GM12864 (cell line): ENCODE results near the gene HHAT.
A peak's percentile ranks its signal among the peaks of the same experiment; 100 is the strongest.

ENCODE experiments used
- DNase-seq: peaks from one replicate; pipeline ENCODE4 v3.0.0-alpha.2; 2011; ENCODE audit warnings: low read depth
- H3K4me3 ChIP-seq: 2 replicates; pipeline ENCODE4 v1.5.1; 2011; ENCODE audit warnings: mild to moderate bottlenecking, low read depth, low read length, control low read depth
- TF ChIP-seq, protein P1 (sequence below): IDR thresholded peaks from 2 replicates; pipeline ENCODE4 v1.5.1; 2011; ENCODE audit warnings: low read depth, mild to moderate bottlenecking, moderate library complexity, low read length, control low read depth, inconsistent platforms; ENCODE audit errors: missing control alignments

HHAT gene

DNA sequence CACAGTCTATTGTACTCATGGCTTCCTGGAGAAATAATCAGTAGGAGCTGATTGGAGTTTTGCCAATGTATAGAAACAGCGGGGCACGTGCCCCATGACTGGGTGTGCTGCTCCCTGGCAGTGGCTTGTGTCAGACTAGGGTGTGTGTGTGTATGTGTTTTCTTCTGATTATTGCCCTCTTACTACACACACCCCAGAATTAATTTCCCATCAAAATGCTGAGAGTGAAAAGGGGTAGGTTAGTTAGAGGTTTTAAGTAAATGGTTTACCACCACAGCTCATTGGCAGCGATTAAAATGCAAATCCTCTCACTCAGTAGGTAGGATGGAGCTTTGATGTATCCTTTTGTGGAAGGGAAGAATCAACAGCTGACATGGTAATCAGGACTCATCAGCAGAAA, 29.9 kb downstream of the HHAT start:
- TF ChIP-seq, protein P1, sequence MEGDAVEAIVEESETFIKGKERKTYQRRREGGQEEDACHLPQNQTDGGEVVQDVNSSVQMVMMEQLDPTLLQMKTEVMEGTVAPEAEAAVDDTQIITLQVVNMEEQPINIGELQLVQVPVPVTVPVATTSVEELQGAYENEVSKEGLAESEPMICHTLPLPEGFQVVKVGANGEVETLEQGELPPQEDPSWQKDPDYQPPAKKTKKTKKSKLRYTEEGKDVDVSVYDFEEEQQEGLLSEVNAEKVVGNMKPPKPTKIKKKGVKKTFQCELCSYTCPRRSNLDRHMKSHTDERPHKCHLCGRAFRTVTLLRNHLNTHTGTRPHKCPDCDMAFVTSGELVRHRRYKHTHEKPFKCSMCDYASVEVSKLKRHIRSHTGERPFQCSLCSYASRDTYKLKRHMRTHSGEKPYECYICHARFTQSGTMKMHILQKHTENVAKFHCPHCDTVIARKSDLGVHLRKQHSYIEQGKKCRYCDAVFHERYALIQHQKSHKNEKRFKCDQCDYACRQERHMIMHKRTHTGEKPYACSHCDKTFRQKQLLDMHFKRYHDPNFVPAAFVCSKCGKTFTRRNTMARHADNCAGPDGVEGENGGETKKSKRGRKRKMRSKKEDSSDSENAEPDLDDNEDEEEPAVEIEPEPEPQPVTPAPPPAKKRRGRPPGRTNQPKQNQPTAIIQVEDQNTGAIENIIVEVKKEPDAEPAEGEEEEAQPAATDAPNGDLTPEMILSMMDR = no peak
- DNase-seq = no peak
- H3K4me3 ChIP-seq = no peak overlapping the region

DNA sequence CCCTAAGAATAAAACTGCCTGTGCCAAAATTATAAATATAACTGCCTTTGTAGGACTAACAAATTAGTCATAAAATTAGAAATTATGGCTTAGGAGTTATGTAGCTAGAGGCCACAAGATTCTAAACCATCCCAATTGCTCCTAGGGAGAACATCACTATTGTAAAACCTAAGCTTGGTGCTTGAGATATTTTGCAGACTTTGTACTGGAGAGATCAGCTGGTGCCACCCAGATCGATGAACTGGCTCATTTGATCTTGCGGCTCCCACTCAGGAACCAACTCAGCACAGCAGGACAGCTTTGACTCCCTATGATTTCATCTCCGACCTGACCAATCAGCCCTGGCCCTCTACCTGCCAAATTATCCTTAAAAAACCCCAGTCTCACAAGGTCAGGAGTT, 30.6 kb downstream of the HHAT start:
- no peak overlapping the region for H3K4me3 ChIP-seq
- DNase-seq = no peak
- TF ChIP-seq, protein P1 = no peak

DNA sequence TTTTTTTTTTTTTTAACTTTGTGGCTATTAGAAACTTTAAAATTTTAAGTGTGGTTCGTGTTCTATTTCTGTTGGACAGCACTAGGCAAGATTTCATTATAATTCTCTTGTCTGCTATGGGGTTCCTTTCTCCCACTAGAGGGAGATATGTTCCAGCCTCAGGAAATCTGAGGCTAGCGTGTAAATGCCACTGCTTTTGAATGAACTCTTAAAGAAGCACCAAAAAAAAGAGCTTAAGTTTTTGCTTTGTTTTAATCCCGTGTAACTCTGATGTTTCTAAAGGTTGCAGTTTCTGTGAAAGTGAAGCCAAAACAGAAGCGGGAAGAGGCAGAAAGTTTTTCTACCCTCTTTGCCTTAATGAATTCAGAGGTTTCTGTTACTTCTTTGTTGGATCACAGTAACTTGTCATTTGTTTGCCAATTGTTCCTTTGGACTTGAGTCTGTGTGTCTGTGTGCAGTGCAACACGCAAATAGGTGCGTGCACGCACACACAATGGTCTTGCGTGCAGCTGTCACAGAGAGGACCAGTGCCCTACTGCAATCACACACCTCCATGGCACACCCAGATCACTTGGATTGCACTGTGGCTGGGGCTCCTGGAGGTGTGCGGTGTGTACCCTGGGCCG, 32.3 kb downstream of the HHAT start:
- no peak for DNase-seq
- TF ChIP-seq, protein P1 = peak; percentile 56
- no peak overlapping the region for H3K4me3 ChIP-seq

DNA sequence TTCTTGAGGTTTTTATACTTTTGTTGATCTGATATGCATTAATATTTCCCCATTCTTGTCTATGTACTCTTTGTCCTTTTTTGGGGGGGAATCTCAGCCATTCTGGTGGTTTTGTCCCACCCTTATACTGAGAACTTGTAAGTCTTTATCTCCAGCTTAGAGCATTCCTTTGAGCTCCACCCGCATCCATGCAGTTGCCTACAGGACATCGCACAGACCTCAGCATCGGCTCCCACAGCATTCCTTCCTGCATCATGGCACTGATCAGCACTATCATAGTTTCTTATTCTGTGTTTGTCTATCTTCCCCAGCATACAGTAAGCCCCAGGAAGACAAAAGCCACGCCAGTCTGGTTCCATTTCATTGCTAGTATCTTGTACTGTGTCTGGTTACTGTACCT, 33.0 kb downstream of the HHAT start:
- TF ChIP-seq, protein P1 = no peak
- no peak for DNase-seq
- H3K4me3 ChIP-seq = no peak overlapping the region

DNA sequence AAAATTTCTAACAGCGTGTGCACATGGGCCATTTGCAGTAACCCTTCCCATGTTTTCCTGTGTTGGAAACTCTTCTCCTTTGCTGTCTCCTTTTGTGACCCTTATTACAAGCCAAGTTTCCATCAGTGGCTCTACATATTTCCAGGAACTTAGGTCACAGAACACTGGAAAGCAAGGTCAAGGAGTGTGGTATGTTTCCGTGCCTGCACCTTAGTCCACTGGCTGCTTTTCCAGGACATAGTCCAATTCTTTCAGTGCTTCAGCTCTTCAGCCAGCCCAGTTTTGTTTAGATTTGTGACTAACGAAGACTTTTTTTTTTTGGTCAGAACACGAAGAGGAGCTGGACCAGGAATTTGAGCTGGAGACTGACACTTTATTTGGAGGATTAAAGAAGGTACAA, 33.8 kb downstream of the HHAT start:
- TF ChIP-seq, protein P1 = no peak
- DNase-seq = no peak
- no peak overlapping the region for H3K4me3 ChIP-seq

DNA sequence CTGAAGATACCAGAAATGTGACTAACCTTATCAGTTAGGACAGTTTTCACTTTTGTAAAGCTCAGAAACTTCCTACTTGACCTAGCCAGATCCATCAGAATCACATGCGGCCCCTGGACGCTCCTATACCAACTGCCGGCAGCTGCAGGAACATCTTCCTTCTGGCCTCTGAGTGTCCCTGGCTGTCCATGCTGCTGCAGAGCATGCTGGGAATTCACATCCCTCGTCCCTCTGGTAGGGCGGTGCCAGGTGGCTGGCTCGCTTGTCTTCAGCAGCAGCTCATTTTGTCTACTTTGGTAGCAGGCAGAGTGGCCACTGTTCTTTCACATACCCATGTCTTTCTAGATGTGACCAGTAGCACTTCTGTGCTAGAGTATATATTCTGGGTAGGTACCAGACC, 34.4 kb downstream of the HHAT start:
- DNase-seq = no peak
- H3K4me3 ChIP-seq = no peak overlapping the region
- TF ChIP-seq, protein P1 = no peak

DNA sequence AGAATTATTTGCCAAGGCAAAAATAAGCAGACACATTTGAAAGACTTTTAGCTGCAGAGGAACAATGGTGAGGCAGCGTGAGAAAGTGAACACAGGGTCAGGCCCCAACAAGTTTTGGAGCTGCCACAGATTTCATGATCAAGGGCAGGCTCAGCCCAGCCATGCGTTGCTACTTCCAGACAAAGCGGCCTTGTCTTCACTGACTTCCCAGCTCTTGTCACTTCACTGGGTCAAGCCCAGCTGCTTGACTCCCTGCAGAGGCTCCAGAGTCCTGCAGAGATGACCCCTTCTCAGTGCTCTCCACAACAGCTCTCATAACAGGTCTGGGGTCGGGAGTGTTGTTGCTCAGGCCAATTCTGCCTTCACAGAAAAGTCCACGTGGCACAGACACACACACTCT, 35.8 kb downstream of the HHAT start:
- no peak overlapping the region for H3K4me3 ChIP-seq
- TF ChIP-seq, protein P1 = no peak
- no peak for DNase-seq
